Measurements from ENCODE around the gene DHX9. TPM values are rescaled to one million over a fixed set of nuclear protein-coding genes. Genes with fewer than 3 reads are reported as not detected.

The DHX9 gene
- total RNA-seq, 1 donor from 2014 or later, result 52.8 TPM

DNA sequence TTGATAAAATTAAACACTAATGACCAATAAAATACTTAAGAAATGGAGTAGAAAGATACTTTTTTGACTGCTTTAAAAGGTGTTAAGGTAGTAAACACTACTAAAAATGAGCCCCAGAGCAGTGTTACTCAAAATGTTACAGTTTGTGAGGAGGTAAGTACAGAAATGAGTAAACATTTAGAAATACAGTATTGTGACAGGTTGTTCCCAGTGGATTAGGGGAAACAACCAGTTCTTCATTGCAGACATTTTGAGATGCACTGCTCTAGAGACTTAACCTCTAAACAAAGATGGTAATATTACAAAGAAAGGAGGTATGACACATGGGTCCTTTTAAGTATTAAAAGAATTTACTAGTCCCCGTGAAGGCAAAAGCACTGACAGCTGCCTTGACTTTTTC is 12.7 kb downstream of the DHX9 start:
- peaks cover 0 to 6% of the 10 kb centered on the region in 2 donors for H3K4me1 ChIP-seq
- no peak overlapping the region for H3K27ac ChIP-seq
- H3K36me3 ChIP-seq, result peaks cover 70 to 90% of the 10 kb centered on the region in 2 donors
- no peaks in the 10 kb centered on the region for H3K9me3 ChIP-seq
- H3K27me3 ChIP-seq, result no peaks in the 10 kb centered on the region
- no peak for DNase-seq (ENCODE audit: low spot score in 2 of 2)
- TF ChIP-seq, protein P1, sequence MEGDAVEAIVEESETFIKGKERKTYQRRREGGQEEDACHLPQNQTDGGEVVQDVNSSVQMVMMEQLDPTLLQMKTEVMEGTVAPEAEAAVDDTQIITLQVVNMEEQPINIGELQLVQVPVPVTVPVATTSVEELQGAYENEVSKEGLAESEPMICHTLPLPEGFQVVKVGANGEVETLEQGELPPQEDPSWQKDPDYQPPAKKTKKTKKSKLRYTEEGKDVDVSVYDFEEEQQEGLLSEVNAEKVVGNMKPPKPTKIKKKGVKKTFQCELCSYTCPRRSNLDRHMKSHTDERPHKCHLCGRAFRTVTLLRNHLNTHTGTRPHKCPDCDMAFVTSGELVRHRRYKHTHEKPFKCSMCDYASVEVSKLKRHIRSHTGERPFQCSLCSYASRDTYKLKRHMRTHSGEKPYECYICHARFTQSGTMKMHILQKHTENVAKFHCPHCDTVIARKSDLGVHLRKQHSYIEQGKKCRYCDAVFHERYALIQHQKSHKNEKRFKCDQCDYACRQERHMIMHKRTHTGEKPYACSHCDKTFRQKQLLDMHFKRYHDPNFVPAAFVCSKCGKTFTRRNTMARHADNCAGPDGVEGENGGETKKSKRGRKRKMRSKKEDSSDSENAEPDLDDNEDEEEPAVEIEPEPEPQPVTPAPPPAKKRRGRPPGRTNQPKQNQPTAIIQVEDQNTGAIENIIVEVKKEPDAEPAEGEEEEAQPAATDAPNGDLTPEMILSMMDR (IDR thresholded peaks at IDR 0.05), result no peak
- intact Hi-C loops (cut with DNase I), result no loop called here
- no peak overlapping the region for H3K4me3 ChIP-seq

DNA sequence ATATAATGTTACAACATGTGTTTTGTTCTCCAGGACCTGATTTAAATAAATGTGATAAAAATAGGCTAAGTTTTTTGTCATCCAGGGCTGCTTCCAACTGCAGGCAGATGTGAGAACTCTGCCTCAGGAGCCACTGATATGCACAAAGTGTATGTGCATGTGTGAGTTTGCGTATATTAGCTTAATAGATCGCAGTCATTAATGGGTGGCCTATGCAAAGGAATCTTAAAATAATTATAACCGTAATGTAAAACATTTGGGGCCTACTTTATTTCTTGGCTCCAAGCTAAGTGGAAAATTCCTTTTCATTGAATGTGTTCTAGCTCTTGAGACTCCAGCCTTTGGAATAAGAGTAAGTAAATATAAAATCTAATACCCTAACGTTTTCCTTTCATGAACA is 16.8 kb downstream of the DHX9 start:
- Histone ChIP-seq H3K27me3 (no peaks in the 10 kb centered on the region), H3K36me3 (peaks cover 90 to 97% of the 10 kb centered on the region in 2 donors), H3K4me3 (no peak overlapping the region), H3K4me1 (peaks cover 0 to 6% of the 10 kb centered on the region in 2 donors), H3K9me3 (no peaks in the 10 kb centered on the region), H3K27ac (no peak overlapping the region)
- TF ChIP-seq, protein P1 (IDR thresholded peaks at IDR 0.05), result no peak
- intact Hi-C loops (cut with DNase I), result no loop called here
- DNase-seq (ENCODE audit: low spot score in 2 of 2), result no peak

DNA sequence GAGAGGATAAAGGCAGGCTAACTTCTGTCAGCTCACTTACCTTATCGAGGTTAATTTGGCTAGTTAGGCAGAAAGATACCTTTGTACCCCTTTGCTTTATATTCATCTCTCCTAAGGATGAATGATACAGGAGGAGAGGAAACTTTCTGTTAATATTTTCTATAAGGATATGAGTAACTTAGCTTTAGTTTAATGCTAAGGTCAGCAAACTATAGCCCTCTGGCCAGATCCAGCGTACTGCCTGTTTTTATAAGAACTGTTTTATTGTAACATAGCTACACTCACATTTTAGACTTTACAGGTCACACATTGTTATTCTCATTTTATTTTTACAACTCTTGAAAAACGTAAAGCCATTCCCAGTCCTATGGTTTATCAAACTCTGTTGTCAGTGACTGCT is 18.1 kb downstream of the DHX9 start:
- intact Hi-C loops (cut with DNase I), result no loop called here
- Histone ChIP-seq H3K27me3 (no peaks in the 10 kb centered on the region), H3K27ac (no peak overlapping the region), H3K9me3 (no peaks in the 10 kb centered on the region), H3K4me1 (peaks cover 0 to 6% of the 10 kb centered on the region in 2 donors), H3K4me3 (no peak overlapping the region), H3K36me3 (peaks cover 96 to 100% of the 10 kb centered on the region in 2 donors)
- TF ChIP-seq, protein P1 (IDR thresholded peaks at IDR 0.05), result no peak
- no peak for DNase-seq (ENCODE audit: low spot score in 2 of 2)

DNA sequence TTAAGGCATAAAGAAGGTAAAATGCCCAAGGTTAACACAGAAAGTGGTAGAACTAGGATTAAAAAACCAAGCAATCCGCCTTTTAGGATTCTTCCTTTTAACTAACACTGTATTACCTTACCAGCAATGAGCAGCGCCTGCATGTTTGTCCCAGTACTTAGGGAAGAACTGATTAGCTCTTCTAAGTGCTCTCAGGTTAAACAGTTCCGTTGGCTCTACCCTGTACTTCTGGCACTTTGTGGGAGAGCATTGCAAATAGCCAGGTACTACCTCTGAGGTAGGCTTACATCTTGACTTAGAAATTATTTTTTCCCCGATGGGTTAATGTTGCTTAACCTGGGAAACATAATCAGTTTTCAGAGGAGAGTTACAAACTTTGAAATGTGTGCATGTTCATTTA is 21.5 kb downstream of the DHX9 start:
- intact Hi-C loops (cut with DNase I), result no loop called here
- Histone ChIP-seq H3K27ac (no peak overlapping the region), H3K9me3 (no peaks in the 10 kb centered on the region), H3K27me3 (no peaks in the 10 kb centered on the region), H3K4me1 (peaks cover 0 to 3% of the 10 kb centered on the region in 2 donors), H3K36me3 (peaks cover 86 to 100% of the 10 kb centered on the region in 2 donors), H3K4me3 (no peak overlapping the region)
- no peak for DNase-seq (ENCODE audit: low spot score in 2 of 2)
- TF ChIP-seq, protein P1 (IDR thresholded peaks at IDR 0.05), result no peak

DNA sequence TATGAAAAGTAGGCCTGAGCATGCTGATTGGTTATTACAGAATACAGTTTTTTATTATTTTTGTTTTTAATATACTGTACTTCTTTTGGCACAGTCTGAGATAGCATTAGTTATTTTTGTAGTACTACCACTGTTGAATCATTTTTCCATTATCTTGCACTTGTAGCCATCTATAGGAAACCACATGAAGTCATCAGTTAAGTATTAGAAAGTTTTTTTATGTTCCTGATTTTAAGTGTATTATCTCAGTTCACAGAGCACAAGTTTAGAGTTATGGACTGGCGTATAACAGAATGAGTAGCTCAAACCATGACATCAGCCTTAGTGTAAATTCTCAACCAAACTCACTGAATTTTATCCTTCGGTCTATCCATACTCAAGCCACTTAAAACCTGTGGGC is 22.8 kb downstream of the DHX9 start:
- H3K27ac ChIP-seq, result no peak overlapping the region
- peaks cover 83 to 100% of the 10 kb centered on the region in 2 donors for H3K36me3 ChIP-seq
- intact Hi-C loops (cut with DNase I), result no loop called here
- H3K27me3 ChIP-seq, result no peaks in the 10 kb centered on the region
- H3K4me3 ChIP-seq, result no peak overlapping the region
- no peaks in the 10 kb centered on the region for H3K9me3 ChIP-seq
- DNase-seq (ENCODE audit: low spot score in 2 of 2), result no peak
- TF ChIP-seq, protein P1 (IDR thresholded peaks at IDR 0.05), result no peak
- H3K4me1 ChIP-seq, result no peaks in the 10 kb centered on the region

DNA sequence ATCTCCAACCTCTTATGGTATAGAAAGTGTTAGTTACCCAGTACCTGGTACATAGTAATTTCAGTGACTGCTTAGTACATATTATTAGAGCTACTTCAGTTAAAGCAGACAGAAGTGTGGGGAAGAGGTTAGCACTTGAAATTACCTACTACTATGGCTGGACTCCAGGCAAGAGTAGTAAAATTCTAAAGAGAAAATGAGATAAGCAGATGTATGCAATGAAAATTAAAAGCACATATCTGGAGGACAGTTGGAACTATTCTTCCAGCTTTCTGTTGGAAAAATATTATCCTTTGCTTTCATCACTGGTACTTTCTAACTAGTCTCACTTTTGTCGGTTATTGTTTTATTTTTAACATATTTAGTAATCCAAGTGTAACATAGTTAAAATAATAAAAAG is 23.7 kb downstream of the DHX9 start:
- Histone ChIP-seq H3K4me1 (no peaks in the 10 kb centered on the region), H3K4me3 (no peak overlapping the region), H3K27ac (no peak overlapping the region), H3K36me3 (peaks cover 83 to 100% of the 10 kb centered on the region in 2 donors), H3K27me3 (no peaks in the 10 kb centered on the region), H3K9me3 (no peaks in the 10 kb centered on the region)
- DNase-seq (ENCODE audit: low spot score in 2 of 2), result no peak
- TF ChIP-seq, protein P1 (IDR thresholded peaks at IDR 0.05), result no peak
- intact Hi-C loops (cut with DNase I), result no loop called here
